ENCODE results near the gene TBC1D1. TPM values are rescaled to one million over a fixed set of nuclear protein-coding genes. Genes with fewer than 3 reads are reported as not detected.

Gene TBC1D1
- total RNA-seq, 1 donor, result 59.9 TPM

- TF ChIP-seq, protein P1, sequence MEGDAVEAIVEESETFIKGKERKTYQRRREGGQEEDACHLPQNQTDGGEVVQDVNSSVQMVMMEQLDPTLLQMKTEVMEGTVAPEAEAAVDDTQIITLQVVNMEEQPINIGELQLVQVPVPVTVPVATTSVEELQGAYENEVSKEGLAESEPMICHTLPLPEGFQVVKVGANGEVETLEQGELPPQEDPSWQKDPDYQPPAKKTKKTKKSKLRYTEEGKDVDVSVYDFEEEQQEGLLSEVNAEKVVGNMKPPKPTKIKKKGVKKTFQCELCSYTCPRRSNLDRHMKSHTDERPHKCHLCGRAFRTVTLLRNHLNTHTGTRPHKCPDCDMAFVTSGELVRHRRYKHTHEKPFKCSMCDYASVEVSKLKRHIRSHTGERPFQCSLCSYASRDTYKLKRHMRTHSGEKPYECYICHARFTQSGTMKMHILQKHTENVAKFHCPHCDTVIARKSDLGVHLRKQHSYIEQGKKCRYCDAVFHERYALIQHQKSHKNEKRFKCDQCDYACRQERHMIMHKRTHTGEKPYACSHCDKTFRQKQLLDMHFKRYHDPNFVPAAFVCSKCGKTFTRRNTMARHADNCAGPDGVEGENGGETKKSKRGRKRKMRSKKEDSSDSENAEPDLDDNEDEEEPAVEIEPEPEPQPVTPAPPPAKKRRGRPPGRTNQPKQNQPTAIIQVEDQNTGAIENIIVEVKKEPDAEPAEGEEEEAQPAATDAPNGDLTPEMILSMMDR (IDR thresholded peaks at IDR 0.05; ENCODE audit: insufficient read depth, low read length), result no peak
- no peak overlapping the region for H3K4me3 ChIP-seq (ENCODE audit: low read depth, low read length)
- no peak for DNase-seq (ENCODE audit: low read depth)
These were observed 232.7 kb downstream of the TBC1D1 start for GRCh38 chr4:38123555-38123954.

DNA sequence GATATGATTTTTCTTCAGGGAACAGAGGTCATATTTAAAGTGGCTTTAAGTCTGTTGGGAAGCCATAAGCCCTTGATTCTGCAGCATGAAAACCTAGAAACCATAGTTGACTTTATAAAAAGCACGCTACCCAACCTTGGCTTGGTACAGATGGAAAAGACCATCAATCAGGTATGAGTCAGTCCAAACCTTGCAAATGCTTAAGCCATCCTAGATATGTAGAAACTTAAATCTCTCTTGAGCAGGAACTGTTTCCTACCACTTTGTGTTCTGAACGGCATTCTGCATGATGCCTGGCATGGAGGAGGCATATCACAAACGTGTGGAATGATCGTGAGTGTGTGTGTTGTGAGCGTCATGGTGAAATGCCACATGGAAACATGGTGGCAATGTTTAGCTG is 234.1 kb downstream of the TBC1D1 start:
- DNase-seq (ENCODE audit: low read depth), result no peak
- H3K4me3 ChIP-seq (ENCODE audit: low read depth, low read length), result no peak overlapping the region
- TF ChIP-seq, protein P1 (IDR thresholded peaks at IDR 0.05; ENCODE audit: insufficient read depth, low read length), result no peak

- DNase-seq (ENCODE audit: low read depth), result no peak
- TF ChIP-seq, protein P1 (IDR thresholded peaks at IDR 0.05; ENCODE audit: insufficient read depth, low read length), result no peak
- H3K4me3 ChIP-seq (ENCODE audit: low read depth, low read length), result no peak overlapping the region
These were observed 234.9 kb downstream of the TBC1D1 start for GRCh38 chr4:38125816-38126215.

GRCh38 chr4:38128478-38129459 is 237.9 kb downstream of the TBC1D1 start:
- peak; percentile 89 for DNase-seq (ENCODE audit: low read depth)
- H3K4me3 ChIP-seq (ENCODE audit: low read depth, low read length), result no peak overlapping the region
- TF ChIP-seq, protein P1 (IDR thresholded peaks at IDR 0.05; ENCODE audit: insufficient read depth, low read length), result no peak

DNA sequence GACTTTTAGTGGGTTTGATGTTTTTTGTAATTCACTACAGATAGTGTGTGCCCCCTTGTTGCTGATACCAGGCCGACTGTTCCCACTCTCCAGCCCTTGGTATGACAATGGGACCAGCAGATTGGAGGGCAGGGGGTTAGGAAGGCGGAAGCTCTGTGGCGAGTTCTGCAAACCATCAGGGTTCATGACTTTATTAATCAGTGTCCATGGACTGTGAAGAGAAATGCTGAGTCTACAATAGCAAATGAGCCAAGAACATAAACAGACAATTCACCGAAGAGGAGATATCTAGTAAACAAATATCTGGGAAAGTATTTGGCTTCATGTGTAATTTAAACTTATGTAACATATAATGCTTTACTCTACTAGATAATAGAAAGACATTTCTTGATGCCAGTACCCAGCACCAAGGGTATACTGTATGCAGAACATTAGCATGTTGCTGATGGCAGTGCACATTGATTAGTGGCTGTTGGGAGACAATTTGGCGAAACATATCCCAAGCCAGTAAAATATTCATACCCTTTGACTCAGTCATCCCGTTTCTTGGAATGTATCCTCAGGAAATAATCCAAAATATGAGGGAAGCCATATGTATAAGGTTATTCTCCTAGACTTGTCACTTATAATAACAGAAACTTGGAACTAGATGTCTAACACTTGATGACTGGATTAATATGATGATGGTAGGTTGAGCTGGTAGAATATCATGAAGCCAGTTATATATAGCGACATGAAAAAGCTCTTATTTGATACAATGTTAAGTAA is 238.8 kb downstream of the TBC1D1 start:
- TF ChIP-seq, protein P1 (IDR thresholded peaks at IDR 0.05; ENCODE audit: insufficient read depth, low read length), result no peak
- DNase-seq (ENCODE audit: low read depth), result peak; percentile 42
- no peak overlapping the region for H3K4me3 ChIP-seq (ENCODE audit: low read depth, low read length)

DNA sequence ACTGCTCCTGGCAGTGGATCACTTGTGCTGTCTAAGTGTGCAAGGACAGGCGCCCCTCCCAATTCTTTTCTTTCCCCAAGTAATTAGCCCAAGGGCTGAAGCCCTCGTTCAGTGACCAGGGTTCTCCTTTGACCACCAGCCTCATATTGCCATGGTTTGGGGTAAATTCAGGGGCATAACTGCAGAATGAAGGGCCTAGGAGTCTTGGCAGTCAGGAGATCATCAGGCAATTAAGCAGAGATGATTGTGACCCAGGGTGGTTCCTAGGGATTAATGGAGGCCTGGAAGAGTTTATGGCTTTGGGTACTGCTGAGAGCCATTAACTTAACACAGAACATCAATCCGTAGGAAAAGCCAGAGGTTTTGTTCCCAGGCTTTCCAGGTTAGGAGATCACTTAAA is 240.0 kb downstream of the TBC1D1 start:
- no peak overlapping the region for H3K4me3 ChIP-seq (ENCODE audit: low read depth, low read length)
- TF ChIP-seq, protein P1 (IDR thresholded peaks at IDR 0.05; ENCODE audit: insufficient read depth, low read length), result no peak
- DNase-seq (ENCODE audit: low read depth), result no peak

Measured in fibroblast of the aortic adventitia (primary cell).